Fibroblast of lung (primary cell): ENCODE results near the gene C20orf144. TPM values are rescaled to one million over a fixed set of nuclear protein-coding genes. Genes with fewer than 3 reads are reported as not detected.
A peak's percentile ranks its signal among the peaks of the same experiment; 100 is the strongest.

ENCODE experiments used
- DNase-seq, 2 donors: peaks; one replicate each; pipeline versions ENCODE4 v3.0.0 to v3.0.0-alpha.2; 2010; ENCODE audit warnings: low read depth in 2 of 2
- H2AFZ ChIP-seq: 2 replicates; pipeline ENCODE4 v1.5.1; 2012; ENCODE audit warnings: low read length, control low read depth, inconsistent platforms
- H3K27ac ChIP-seq: 2 replicates; pipeline ENCODE4 v1.5.1; 2011; ENCODE audit warnings: low read length, control low read depth; ENCODE audit not compliant: insufficient read depth
- H3K27me3 ChIP-seq: 2 replicates; pipeline ENCODE4 v1.5.1; 2011; ENCODE audit warnings: mild to moderate bottlenecking, low read length; ENCODE audit not compliant: control insufficient read depth, insufficient read depth
- H3K36me3 ChIP-seq: 2 replicates; pipeline ENCODE4 v1.5.1; 2011; ENCODE audit warnings: low read length; ENCODE audit not compliant: control insufficient read depth, insufficient read depth
- H3K4me1 ChIP-seq: 2 replicates; pipeline ENCODE4 v1.5.1; 2011; ENCODE audit warnings: low read length; ENCODE audit not compliant: control insufficient read depth, insufficient read depth; ENCODE audit errors: extremely low read depth
- H3K4me2 ChIP-seq: 2 replicates; pipeline ENCODE4 v1.5.1; 2011; ENCODE audit warnings: low read length, control low read depth; ENCODE audit not compliant: insufficient read depth; ENCODE audit errors: extremely low read depth
- H3K4me3 ChIP-seq, 4 experiments: fragments of 200-600 bp in 1 of 4; sonication (generic) in 1 of 4; replicated peaks in 1 of 4; 2 replicates each; pipeline ENCODE4 v1.5.1; 2011 to 2016; ENCODE audit warnings: low read length in 4 of 4, low read depth in 3 of 4, mild to moderate bottlenecking in 3 of 4, control low read depth in 2 of 4, inconsistent platforms in 1 of 4, mixed read lengths in 1 of 4; ENCODE audit not compliant: insufficient read depth in 1 of 4; ENCODE audit errors: control extremely low read depth in 1 of 4
- H3K79me2 ChIP-seq: 2 replicates; pipeline ENCODE4 v1.5.1; 2012; ENCODE audit warnings: mild to moderate bottlenecking, low read length, inconsistent platforms; ENCODE audit not compliant: control insufficient read depth, insufficient read depth
- H3K9ac ChIP-seq: 2 replicates; pipeline ENCODE4 v1.5.1; 2011; ENCODE audit warnings: mild to moderate bottlenecking, low read length, control low read depth; ENCODE audit not compliant: insufficient read depth
- H3K9me3 ChIP-seq: 2 replicates; pipeline ENCODE4 v1.5.1; 2012; ENCODE audit warnings: low read depth, low read length; ENCODE audit not compliant: control insufficient read depth, insufficient read depth
- H4K20me1 ChIP-seq: 2 replicates; pipeline ENCODE4 v1.5.1; 2011; ENCODE audit warnings: low read length; ENCODE audit not compliant: control insufficient read depth, insufficient read depth; ENCODE audit errors: extremely low read depth
- EZH2 ChIP-seq: IDR thresholded peaks from 2 replicates; pipeline ENCODE4 v1.5.1; 2012; ENCODE audit warnings: low read length, control low read depth, mild to moderate bottlenecking; ENCODE audit errors: missing control alignments
- polyA plus RNA-seq, 2 donors: library from polyadenylated mRNA; depleted of rRNA in 1 of 2; stranded (reverse) in 1 of 2; unstranded in 1 of 2; fragments of >200 nt; gene quantifications; 2 replicates each; pipeline ENCODE4 v1.2.1, GENCODE V29; 2011 to 2012; ENCODE audit warnings: missing spikeins in 1 of 2
- total RNA-seq: library from RNA; depleted of rRNA; stranded (reverse); fragments of >200 nt; gene quantifications from 2 replicates; pipeline ENCODE4 v1.2.1, GENCODE V29; 2014
- TF ChIP-seq, protein P1 (sequence below), 2 donors: IDR thresholded peaks in 1 of 2; conservative IDR thresholded peaks in 1 of 2; 1 replicate in 1 of 2; 2 replicates in 1 of 2; pipeline ENCODE4 v1.5.1; 2011 to 2012; ENCODE audit warnings: low read length in 2 of 2, control low read depth in 1 of 2, inconsistent platforms in 1 of 2, low read depth in 1 of 2, mild to moderate bottlenecking in 1 of 2

The C20orf144 gene
- total and polyA plus RNA-seq, 2 donors (not counting 1 experiment from before 2014, with no cell fraction given): 0.10 to 0.17 TPM

DNA sequence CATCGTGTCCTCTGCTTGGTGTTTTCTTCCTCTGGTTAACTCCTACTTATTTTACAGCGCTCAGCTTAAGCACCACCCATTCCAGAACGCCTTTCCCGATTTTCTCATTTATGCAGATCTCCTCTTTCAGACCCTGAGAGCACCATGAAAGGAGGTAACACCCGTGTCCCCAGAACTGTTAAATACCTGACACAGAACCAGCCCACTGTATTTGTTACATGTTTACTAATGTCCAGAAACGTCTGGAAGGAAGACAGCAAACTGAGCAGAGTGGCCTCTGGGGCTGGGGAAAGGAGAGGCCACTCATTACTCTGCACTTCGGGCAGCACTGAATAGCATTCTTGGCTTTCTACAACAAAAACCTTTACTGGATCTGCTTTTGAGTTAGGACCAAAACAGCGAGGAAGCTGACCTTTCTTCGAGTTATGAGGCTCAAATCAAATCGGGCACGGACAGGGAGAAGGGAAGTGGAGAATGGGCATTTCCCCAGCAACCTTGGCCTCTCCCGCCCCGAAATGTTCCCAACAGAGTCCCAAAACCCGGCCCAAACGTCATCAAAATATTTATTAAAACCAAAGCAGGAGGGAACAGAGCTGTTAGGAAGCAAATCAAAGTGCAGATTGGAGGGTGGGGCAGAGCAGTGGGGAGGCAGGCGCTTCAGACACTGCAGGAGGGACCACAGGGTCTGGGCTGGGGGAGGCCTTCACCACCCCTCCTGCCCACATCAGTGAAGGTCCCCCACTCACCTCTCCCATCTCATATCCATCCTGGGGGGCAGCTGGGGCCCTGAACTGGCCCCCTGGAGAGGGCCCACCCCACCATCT, 13.2 kb downstream of the C20orf144 start:
- Histone ChIP-seq H3K4me1 (peaks cover 17% of the 10 kb centered on the region), H3K4me2 (peak overlapping the region; percentile 86), H3K9ac (no peak overlapping the region), H3K79me2 (no peaks in the 10 kb centered on the region), H2AFZ (peak overlapping the region; percentile 73), H3K4me3 (peak overlapping the region; percentile 14 to 72 (median 58)), H3K9me3 (no peaks in the 10 kb centered on the region), H4K20me1 (no peaks in the 10 kb centered on the region), H3K36me3 (peaks cover 4% of the 10 kb centered on the region), H3K27me3 (no peaks in the 10 kb centered on the region), H3K27ac (peak overlapping the region; percentile 42)
- DNase-seq: peak in 1 of 2 donors; percentile 58
- no peak for TF ChIP-seq EZH2

DNA sequence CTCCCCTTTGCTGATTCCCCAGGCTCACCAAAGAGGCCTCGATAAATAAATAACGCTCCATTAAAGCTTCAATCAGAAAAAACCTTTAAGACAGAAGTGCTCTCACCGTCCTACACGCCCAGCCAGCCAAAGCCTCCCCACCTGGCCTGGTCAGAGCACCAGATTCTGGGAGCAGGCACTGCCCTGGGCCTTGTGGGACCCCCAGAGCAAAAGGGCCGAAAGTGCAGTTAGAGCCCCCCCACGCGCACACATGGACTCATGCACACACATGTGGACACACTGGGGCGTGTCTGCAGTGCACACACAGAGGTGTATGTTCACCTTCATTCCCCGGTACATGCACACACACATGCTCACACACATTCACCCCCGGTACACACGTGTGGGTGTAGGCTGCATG, 14.0 kb downstream of the C20orf144 start:
- no peak for DNase-seq
- Histone ChIP-seq H3K36me3 (peaks cover 2% of the 10 kb centered on the region), H3K9me3 (no peaks in the 10 kb centered on the region), H4K20me1 (no peaks in the 10 kb centered on the region), H3K4me2 (no peak overlapping the region), H3K9ac (no peak overlapping the region), H3K27me3 (no peaks in the 10 kb centered on the region), H2AFZ (no peak overlapping the region), H3K4me1 (peaks cover 17% of the 10 kb centered on the region), H3K27ac (no peak overlapping the region), H3K4me3 (no peak overlapping the region), H3K79me2 (no peaks in the 10 kb centered on the region)
- no peak for TF ChIP-seq EZH2
- TF ChIP-seq, protein P1, sequence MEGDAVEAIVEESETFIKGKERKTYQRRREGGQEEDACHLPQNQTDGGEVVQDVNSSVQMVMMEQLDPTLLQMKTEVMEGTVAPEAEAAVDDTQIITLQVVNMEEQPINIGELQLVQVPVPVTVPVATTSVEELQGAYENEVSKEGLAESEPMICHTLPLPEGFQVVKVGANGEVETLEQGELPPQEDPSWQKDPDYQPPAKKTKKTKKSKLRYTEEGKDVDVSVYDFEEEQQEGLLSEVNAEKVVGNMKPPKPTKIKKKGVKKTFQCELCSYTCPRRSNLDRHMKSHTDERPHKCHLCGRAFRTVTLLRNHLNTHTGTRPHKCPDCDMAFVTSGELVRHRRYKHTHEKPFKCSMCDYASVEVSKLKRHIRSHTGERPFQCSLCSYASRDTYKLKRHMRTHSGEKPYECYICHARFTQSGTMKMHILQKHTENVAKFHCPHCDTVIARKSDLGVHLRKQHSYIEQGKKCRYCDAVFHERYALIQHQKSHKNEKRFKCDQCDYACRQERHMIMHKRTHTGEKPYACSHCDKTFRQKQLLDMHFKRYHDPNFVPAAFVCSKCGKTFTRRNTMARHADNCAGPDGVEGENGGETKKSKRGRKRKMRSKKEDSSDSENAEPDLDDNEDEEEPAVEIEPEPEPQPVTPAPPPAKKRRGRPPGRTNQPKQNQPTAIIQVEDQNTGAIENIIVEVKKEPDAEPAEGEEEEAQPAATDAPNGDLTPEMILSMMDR (conservative IDR thresholded peaks at IDR 0.05 in 1 of 2, IDR thresholded peaks at IDR 0.05 in 1 of 2; ENCODE audit: low read depth in 1 of 2, low read length in 2 of 2): no peak

DNA sequence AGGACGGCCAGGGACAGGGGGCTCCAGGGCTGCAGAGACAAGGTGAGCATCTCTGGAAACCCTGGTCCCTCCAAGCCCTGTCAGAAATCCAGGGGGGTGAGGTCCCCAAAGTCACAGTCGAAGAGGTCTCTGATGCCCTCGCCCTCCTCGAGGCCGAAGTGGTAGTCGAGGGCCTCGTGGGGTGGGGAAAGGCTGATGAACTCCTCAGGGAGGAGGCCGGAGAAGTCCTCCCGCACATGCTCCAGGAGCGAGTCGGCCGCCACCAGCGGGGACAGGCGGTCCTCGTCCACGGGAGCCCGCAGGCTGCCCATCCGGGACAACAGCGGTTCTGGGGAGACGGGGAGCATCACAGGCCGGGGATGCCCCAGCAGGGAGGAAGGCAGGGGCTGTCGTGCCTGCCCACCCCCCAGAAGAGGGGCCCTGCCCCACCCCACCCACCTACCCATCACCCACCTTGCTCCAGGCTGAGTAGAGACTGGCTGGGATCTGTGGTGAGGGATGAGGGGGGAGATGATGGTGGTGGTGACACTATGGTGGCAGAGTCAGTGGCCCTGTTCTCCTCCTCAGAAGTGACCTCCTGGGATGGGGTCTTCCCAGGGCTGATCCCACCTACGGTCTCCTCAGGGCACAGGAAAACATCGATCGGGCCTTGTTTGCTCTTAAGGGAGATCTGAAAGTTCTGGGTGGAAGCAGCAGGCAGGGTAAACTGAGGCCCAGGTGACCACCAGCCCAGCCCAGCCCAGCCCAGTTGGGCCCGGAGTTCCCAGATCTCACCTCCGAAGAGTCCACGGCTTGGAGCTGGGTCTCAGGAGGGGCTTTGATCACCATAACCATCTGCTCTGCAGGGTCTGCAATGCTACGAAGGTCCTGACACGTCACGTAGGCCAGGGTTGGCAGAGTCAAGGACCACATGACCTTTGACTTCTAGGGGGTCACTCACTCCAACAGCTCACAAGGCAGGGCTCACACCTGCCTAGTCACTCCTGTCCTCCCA, 14.8 kb downstream of the C20orf144 start:
- Histone ChIP-seq H3K4me1 (peaks cover 17% of the 10 kb centered on the region), H3K9ac (no peak overlapping the region), H3K9me3 (no peaks in the 10 kb centered on the region), H3K27me3 (no peaks in the 10 kb centered on the region), H3K27ac (no peak overlapping the region), H3K36me3 (peaks cover 2% of the 10 kb centered on the region), H4K20me1 (no peaks in the 10 kb centered on the region), H3K4me3 (no peak overlapping the region), H2AFZ (no peak overlapping the region), H3K79me2 (no peaks in the 10 kb centered on the region), H3K4me2 (no peak overlapping the region)
- DNase-seq: no peak
- TF ChIP-seq, protein P1 (conservative IDR thresholded peaks at IDR 0.05 in 1 of 2, IDR thresholded peaks at IDR 0.05 in 1 of 2; ENCODE audit: low read depth in 1 of 2, low read length in 2 of 2): no peak
- no peak for TF ChIP-seq EZH2
